Skeletal muscle cell (primary cell): Measurements from ENCODE around the gene IBSP.

Experiments used
- DNase-seq: peaks from one replicate; pipeline ENCODE4 v3.0.0-alpha.2; 2010; ENCODE audit warnings: low read depth
- H3K4me3 ChIP-seq: 2 replicates; pipeline ENCODE4 v1.5.1; 2011; ENCODE audit warnings: low read depth, mild to moderate bottlenecking, control low read depth, low read length, moderate library complexity

IBSP gene

DNA sequence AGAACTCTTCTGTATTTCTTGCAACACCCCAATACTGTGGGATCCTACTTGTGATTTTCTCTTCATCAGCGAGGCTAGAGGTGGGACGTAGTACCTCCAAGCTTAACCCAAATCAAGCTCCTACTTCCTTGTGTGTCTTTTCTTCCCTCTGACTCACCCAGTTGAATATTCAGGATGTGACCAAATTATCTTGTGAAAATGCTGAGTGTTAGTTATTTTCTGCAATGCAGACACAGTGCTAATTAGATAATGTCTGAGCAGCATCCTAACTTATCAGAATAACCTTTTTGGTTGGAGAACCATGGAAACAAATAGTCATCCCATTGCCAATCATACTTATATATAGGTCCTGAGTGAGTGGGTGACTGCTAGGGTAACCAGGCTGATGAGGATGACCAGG, 35.8 kb downstream of the IBSP start:
- no peak overlapping the region for H3K4me3 ChIP-seq
- no peak for DNase-seq

DNA sequence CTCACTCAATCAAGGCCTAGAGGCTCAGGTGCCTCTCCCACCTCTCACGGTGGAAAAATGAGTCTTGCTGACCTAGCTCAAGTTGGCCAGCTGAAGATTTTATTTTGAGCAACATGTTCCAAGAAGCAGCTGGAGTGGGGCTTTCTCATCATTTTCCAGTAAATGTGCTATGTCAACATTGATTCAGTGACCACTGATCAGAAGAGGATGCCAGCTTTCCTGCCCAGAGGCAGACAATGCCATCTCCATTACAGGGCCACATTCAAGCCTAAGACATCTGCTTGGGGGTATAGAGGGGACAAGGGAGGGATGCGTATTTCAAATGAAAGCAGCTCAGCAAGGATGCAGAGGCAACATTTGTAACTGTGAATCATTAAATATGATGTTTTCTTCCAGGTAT, 36.4 kb downstream of the IBSP start:
- DNase-seq, result no peak
- H3K4me3 ChIP-seq, result no peak overlapping the region

DNA sequence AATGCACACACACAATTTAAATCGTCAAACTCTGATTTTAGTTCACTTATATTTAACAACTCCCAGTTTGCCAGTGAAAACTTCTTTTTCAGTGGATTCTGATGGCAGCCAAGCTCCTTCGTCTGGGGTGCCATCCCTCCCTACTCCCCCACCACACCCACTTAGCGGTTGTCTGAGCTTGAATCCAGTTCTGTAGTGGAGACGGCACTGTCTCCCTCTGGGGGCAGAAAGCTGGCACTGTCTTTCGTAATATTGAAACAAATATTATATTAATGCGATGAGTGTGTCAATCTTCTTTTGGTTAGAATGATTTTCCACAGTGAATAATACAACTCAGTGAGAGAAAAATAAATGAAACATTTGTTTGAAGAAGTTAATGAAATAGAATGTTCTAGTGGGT, 38.9 kb downstream of the IBSP start:
- no peak overlapping the region for H3K4me3 ChIP-seq
- DNase-seq, result no peak

DNA sequence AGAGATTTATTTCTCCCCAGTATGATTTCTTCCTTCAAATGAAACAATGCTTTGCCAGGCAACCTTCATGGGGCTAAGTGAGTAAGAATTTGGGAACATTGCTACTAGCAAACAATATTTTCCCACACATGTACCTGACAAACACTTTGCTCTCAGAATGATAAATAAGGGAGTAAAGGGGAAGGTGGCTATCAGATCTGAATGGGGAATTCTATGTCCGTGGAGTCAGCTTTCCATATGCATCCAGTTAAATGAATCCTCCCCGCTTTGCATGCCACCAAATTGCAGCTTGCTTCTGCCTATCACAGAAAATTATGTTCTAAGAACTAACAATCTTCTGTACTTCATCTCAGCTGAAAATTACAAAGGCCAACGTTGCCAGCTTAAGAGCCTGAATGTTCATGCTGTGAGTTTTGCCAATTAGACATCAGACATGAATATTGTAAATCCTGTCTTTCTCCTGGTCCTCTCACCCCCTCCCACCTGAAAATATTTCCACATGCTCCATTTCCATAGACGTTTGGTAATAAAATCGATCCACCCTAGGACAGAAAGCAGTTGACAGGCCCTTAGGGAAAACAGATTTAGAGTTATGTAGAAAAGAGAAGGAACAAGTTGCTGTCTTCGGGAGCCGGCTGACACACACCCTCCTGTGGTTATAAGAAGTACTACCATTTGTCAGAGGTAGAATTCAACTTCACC, 39.7 kb downstream of the IBSP start:
- no peak for DNase-seq
- no peak overlapping the region for H3K4me3 ChIP-seq

DNA sequence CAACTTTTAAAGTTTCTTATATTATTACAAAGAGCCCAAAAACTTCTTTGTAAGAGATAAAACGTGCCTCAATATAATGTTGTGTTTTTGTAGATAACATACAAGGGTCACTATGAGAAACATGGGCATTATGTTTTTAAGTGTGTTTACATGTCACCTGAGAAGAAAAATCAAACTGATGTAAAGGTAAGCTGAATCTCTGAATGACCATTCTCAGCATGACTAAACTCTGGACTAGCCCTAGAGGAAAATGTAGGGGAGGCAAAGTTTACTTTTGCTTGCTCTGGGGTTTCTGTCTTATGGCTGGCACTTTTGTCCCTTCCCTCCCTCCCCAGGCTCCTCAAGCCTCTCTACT, 40.2 kb downstream of the IBSP start:
- no peak overlapping the region for H3K4me3 ChIP-seq
- no peak for DNase-seq

DNA sequence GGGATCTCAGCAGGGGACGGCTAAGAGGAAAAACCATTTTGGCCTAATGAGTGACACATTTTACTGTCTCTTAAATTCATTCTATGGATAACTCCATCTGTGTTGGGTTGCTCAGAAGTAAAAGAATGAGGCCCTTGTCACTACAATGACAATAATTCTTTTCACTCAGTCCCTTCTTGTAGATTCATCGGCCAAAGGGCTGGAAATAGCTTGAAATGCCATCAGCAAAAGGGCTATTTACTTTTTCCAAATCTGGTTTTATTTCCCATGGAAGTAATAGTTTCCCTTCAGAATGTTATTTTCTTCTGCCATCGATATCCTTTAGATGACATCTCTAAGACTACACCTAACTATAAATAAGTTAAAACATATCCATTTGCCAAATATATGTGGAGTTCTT, 40.8 kb downstream of the IBSP start:
- H3K4me3 ChIP-seq, result no peak overlapping the region
- no peak for DNase-seq

DNA sequence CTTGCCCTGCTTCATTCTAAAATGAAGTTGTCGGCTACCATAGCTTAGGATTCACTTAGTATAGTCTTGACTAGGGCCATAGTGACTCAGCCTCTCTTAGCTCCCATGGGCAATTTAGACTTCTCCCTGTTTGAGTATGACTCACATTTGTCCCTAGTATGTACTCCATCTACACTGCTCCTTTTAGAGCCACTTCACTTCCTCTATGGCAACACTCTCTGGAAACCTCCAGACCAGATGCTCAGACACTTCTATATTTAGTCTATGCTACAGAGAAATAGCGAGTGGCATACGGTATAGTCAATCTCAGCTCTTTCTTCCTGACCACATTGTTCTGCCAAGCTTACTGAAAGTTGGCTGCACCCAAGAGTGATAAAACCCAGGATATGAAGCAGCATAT, 44.6 kb downstream of the IBSP start:
- peak; percentile 96 for DNase-seq

DNA sequence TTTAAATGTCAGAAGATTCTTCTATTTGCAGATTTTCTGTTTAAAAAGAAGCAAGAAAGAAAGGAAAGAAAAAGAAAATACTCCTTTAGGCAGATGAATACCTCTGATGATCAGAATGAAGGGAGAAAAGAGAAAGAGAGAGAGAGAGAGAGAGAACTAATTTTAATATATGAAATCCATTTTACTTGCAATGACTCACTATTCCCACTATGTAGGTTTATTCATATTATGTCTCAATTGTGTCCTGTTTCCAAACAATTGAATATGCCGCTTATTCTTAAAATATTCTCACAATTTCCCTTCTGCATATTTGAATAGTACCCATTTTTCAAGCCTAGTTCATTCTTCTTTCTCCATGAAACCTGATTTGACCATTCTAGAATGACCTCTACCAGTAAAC, 45.1 kb downstream of the IBSP start:
- no peak overlapping the region for H3K4me3 ChIP-seq
- DNase-seq, result no peak

More for the DNA sequence above, 44.6 kb downstream of the IBSP start:
- H3K4me3 ChIP-seq, result no peak overlapping the region

DNA sequence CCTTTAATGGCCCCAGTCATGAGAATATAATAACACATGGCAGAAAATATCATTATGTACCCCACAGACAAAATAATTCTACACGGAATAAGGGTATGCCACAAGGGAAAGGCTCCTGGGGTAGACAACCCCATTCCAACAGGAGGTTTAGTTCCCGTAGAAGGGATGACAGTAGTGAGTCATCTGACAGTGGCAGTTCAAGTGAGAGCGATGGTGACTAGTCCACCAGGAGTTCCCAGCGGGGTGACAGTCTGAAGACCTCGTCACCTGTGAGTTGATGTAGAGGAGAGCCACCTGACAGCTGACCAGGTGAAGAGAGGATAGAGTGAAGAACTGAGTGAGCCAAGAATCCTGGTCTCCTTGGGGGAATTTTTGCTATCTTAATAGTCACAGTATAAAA, 46.9 kb downstream of the IBSP start:
- H3K4me3 ChIP-seq, result no peak overlapping the region
- no peak for DNase-seq

DNA sequence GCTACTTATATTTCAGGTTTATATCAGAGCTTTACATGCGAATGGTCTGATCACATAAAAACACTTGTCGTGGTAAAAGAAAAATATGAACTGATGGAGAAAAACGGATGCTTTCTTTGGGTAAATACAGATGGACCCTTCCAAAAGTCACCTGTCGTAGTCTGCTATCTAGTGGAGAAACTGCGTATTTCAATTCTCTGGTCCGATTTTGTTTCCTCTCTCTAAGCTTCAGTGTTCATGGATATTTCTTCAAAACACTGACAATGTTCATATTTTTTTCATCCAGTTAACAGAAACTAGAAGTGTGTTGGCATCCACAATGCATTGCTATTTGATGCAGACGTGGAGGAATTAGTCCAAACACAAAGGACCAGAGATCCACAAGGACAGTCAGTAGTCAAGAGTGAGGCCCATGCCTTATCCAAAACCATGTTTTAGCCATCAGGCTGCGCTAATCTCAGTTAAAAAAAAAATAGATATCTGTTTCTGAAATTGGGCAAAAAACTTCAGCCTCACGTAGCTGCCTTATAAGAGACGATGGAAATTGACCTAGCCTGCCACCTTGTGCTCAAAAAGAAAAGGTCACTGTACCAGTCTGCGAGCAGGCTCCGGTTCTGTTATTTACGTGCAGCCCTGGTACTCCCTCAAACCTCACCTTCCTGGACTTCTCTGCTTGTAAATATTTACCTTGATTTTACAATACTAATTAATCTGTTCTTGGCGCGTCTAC, 49.4 kb downstream of the IBSP start:
- DNase-seq, result no peak
- H3K4me3 ChIP-seq, result no peak overlapping the region

DNA sequence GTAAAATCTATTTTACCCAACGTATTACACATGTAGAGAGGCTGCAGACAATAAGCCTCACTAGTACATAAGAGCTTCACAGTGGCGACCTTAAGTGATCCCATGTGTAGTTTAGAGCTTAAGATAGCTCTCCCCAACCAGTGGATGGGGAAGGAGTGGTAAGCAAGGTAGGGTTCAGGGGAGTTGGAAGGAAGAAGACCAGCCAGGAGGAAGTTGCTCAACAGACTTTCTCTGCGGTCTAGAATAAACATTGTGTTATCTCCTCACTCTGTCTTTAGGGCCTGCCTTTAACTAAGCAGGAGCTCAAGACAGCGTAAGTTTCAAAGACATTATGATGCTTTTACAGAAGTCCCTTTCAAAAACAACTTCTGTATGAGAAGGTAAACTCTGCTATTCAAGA, 50.3 kb downstream of the IBSP start:
- H3K4me3 ChIP-seq, result no peak overlapping the region
- peak; percentile 31 for DNase-seq

DNA sequence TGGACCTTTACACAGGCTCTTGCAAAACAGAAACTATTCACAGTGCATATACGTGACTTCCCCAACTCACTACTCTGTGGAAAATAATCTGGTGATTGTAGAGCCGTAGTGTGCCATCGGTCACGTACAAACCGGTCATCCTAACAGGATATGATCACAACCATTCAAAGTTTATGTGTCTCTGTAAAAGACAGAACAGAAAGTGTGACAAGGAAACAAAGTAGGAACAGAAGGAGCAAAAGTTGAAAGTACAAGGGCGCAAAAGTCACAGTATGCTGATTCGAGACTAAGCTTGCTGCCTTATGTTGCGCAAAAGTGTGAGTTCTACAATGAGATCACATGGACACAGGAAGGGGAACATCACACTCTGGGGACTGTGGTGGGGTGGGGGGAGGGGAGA, 52.0 kb downstream of the IBSP start:
- H3K4me3 ChIP-seq, result no peak overlapping the region
- no peak for DNase-seq

DNA sequence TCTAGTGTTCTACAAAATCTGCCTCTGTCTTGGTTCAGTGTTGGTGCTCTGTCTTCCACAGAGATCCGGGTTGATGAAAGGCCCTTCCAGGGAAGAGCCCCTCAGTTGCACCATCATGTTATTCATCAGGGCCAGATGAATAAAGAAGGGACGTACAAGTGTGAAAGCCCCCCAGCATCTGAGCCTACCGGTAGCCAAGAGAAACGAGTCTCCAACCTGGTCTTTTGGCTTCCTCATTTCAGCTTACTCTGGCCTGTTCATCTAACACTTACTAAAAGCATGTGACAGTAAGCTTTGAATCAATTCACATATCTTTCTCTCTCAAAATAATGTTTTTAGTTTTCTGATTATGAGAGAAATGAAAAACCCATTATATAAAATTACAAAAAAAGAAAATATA, 52.6 kb downstream of the IBSP start:
- DNase-seq, result no peak
- no peak overlapping the region for H3K4me3 ChIP-seq

DNA sequence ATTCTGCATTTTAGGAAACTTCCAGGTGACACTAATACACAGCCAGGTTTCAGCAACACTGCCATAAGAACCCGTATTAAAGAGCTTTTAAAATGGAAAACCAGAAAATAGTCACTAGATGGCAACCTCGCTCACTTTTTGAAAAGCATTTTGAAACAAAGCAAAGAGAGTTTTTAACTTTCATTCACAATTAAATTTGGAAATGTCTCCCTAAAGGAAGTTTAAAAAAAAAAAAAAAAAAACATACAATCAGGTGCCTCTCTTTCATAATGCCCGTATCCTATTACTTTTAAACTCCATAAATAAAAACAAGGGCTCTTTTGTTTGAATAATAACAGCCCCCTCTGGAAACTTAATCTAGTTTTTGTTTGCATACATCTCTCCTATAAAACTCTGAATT, 53.8 kb downstream of the IBSP start:
- no peak for DNase-seq
- H3K4me3 ChIP-seq, result no peak overlapping the region

DNA sequence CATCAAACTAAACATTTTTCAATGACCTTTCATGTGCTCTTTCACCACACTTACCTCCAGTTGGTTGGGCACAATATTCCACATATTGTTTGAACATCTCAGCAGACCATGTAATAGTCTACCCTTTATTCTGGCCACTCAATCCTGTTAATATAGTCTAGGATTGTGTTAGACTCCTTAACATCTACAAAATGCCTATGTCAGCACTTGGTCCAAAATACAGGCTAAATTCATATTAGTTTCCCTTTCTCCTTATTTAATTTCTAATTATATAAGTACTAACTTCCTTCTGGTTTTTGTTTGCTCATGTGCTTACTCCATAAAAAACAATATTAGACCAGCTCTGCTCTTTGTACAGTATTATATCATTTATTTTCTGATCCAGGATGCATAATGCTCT, 54.5 kb downstream of the IBSP start:
- DNase-seq, result no peak
- H3K4me3 ChIP-seq, result no peak overlapping the region

DNA sequence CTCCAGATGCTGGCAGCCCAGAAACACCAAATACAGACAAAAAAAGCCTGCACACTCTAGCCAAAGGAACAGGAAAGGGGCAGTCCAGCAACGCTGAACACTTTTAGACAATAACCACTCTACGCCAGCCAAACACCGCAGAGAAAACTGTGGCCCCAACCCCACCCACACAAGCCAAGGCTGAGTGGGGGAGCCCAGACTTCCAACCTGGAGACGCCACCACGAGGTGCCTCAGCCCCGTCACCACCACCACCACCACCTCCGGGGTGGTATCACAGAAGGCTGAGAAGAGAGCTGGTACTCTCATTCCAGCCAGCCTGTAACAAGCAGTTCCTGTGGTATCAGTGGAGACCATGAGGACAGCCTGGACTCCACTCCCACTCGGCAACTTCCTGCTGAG, 56.2 kb downstream of the IBSP start:
- DNase-seq, result no peak
- no peak overlapping the region for H3K4me3 ChIP-seq

DNA sequence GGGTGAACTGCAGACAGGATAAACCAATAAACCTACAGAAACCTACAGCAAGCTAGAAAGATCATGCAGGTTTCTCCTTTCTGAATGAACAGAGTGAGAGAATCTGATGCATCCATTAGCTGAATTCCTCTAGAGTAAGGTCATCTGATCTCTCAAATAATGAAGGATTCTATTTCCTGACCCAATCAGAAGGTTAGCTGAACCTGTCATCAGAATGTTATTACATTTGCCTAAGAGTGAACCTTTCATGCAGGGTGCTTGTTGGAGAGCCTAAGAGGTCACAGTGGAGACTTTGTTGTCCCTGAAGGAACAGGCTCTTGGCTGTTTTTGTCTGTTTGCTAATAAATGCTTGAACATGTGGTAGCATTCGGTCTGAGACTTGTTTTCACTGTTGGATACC, 57.5 kb downstream of the IBSP start:
- H3K4me3 ChIP-seq, result no peak overlapping the region
- no peak for DNase-seq

DNA sequence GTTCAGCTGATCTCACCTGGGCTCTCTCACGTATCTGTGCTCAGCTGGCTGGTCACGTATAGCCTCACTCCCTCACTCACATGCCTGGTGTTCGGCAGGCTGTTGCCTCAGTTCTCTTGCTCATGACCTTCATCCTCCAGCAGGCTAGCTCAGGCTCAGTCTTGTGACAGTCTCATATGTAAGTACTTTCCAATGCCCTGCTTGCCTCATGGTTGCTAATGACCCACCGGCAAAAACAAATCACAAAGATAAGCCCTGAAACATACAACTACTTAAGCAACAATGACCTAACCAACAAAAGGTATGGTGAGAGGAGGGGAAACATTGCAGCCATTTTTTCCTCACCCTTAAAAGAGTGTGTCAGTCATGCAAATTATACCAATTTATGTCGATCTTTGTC, 58.4 kb downstream of the IBSP start:
- H3K4me3 ChIP-seq, result no peak overlapping the region
- DNase-seq, result no peak
